Measurements from ENCODE around the gene ERGIC2. TPM values are rescaled to one million over a fixed set of nuclear protein-coding genes. Genes with fewer than 3 reads are reported as not detected.

The ERGIC2 gene
- total and polyA plus RNA-seq, 2 of the 13 experiments (the other 11 are each of a cell fraction or from before 2014, with no cell fraction given), result 32.6 to 73.5 TPM

DNA sequence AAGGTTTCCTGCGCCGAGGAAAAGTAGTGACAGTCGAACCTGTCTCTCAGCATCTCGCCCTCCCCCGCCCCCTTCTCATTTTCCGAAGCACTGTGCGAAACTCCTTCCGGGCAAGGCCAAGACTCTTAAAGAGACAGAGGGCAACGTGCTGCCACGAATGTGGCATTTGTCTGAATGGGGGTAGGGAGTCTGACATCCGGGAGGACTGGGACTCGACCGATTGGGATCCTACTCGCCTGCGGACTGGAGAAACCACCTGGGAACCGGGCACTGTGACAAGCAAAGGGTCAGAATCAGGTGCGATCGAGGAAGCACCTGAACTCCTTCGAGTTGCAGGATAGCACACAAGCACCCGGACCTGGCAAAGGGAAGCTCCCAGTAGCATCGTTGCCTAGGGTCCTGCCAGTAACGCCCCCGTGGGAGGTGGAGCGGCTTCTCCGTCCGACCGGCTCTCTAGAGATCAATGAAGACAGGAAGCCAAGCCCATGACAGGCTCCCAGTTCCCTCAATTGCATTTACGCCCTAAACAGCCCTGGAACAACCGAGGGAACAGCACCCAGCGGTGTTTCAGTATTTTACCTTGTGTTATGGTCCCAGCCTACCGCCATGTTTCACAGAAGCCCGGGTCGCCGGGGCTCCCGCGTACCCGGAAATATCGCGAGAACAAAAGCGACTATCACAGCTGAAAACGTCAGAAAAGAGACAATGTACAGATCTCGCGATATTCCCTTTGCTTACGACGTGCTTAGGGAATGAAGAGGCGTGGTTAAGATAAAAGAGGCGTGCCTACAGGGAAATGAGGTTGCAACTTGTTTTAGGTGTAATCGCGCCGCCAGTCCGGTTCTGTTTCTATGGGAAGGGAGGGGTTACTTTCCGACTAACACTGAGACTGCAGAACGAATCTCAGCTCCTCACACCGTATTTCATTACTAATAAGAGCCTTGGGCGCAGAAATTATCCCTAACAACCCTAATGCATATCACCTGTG lies at the start of gene ERGIC2 (continued):
- TF ChIP-seq, protein P1, sequence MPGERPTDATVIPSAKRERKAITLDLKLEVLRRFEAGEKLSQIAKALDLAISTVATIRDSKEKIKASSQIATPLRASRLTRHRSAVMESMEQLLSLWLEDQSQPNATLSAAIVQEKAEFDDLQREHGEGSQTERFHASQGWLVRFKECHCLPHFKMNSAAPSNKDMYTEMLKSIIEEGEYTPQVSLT (CRISPR knock-in tag; IDR thresholded peaks at IDR 0.05; ENCODE audit: borderline replicate concordance, low read depth), result no peak
- TF ChIP-seq ZSCAN25 (CRISPR knock-in tag; IDR thresholded peaks at IDR 0.05), result no peak
- TF ChIP-seq YEATS4 (CRISPR knock-in tag; IDR thresholded peaks at IDR 0.05; ENCODE audit: borderline replicate concordance), result 0 out of 2 replicates have a peak, but pooled peaks have one; percentile 40
- peak; percentile 74; the same call in 1 of the 2 replicates for TF ChIP-seq ZNF598 (CRISPR knock-in tag; IDR thresholded peaks at IDR 0.05; ENCODE audit: borderline replicate concordance)
- no peak for TF ChIP-seq HOXA7 (CRISPR knock-in tag; IDR thresholded peaks at IDR 0.05)
- 0 out of 2 replicates have a peak, but pooled peaks have one; percentile 24 for TF ChIP-seq SMAD3 (CRISPR knock-in tag; IDR thresholded peaks at IDR 0.05)
- TF ChIP-seq, protein P2, sequence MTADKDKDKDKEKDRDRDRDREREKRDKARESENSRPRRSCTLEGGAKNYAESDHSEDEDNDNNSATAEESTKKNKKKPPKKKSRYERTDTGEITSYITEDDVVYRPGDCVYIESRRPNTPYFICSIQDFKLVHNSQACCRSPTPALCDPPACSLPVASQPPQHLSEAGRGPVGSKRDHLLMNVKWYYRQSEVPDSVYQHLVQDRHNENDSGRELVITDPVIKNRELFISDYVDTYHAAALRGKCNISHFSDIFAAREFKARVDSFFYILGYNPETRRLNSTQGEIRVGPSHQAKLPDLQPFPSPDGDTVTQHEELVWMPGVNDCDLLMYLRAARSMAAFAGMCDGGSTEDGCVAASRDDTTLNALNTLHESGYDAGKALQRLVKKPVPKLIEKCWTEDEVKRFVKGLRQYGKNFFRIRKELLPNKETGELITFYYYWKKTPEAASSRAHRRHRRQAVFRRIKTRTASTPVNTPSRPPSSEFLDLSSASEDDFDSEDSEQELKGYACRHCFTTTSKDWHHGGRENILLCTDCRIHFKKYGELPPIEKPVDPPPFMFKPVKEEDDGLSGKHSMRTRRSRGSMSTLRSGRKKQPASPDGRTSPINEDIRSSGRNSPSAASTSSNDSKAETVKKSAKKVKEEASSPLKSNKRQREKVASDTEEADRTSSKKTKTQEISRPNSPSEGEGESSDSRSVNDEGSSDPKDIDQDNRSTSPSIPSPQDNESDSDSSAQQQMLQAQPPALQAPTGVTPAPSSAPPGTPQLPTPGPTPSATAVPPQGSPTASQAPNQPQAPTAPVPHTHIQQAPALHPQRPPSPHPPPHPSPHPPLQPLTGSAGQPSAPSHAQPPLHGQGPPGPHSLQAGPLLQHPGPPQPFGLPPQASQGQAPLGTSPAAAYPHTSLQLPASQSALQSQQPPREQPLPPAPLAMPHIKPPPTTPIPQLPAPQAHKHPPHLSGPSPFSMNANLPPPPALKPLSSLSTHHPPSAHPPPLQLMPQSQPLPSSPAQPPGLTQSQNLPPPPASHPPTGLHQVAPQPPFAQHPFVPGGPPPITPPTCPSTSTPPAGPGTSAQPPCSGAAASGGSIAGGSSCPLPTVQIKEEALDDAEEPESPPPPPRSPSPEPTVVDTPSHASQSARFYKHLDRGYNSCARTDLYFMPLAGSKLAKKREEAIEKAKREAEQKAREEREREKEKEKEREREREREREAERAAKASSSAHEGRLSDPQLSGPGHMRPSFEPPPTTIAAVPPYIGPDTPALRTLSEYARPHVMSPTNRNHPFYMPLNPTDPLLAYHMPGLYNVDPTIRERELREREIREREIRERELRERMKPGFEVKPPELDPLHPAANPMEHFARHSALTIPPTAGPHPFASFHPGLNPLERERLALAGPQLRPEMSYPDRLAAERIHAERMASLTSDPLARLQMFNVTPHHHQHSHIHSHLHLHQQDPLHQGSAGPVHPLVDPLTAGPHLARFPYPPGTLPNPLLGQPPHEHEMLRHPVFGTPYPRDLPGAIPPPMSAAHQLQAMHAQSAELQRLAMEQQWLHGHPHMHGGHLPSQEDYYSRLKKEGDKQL (CRISPR knock-in tag; IDR thresholded peaks at IDR 0.05; ENCODE audit: low read depth), result no peak
- peak; percentile 14; the same call in 1 of the 2 replicates for TF ChIP-seq ZNF292 (CRISPR knock-in tag; IDR thresholded peaks at IDR 0.05; ENCODE audit: borderline replicate concordance, low read depth)
- TF ChIP-seq CBX2 (IDR thresholded peaks at IDR 0.05; ENCODE audit: low read depth, low read length), result no peak
- no peak for TF ChIP-seq CBX2 (CRISPR knock-in tag; IDR thresholded peaks at IDR 0.05; ENCODE audit: low read depth)
- TF ChIP-seq, protein P3, sequence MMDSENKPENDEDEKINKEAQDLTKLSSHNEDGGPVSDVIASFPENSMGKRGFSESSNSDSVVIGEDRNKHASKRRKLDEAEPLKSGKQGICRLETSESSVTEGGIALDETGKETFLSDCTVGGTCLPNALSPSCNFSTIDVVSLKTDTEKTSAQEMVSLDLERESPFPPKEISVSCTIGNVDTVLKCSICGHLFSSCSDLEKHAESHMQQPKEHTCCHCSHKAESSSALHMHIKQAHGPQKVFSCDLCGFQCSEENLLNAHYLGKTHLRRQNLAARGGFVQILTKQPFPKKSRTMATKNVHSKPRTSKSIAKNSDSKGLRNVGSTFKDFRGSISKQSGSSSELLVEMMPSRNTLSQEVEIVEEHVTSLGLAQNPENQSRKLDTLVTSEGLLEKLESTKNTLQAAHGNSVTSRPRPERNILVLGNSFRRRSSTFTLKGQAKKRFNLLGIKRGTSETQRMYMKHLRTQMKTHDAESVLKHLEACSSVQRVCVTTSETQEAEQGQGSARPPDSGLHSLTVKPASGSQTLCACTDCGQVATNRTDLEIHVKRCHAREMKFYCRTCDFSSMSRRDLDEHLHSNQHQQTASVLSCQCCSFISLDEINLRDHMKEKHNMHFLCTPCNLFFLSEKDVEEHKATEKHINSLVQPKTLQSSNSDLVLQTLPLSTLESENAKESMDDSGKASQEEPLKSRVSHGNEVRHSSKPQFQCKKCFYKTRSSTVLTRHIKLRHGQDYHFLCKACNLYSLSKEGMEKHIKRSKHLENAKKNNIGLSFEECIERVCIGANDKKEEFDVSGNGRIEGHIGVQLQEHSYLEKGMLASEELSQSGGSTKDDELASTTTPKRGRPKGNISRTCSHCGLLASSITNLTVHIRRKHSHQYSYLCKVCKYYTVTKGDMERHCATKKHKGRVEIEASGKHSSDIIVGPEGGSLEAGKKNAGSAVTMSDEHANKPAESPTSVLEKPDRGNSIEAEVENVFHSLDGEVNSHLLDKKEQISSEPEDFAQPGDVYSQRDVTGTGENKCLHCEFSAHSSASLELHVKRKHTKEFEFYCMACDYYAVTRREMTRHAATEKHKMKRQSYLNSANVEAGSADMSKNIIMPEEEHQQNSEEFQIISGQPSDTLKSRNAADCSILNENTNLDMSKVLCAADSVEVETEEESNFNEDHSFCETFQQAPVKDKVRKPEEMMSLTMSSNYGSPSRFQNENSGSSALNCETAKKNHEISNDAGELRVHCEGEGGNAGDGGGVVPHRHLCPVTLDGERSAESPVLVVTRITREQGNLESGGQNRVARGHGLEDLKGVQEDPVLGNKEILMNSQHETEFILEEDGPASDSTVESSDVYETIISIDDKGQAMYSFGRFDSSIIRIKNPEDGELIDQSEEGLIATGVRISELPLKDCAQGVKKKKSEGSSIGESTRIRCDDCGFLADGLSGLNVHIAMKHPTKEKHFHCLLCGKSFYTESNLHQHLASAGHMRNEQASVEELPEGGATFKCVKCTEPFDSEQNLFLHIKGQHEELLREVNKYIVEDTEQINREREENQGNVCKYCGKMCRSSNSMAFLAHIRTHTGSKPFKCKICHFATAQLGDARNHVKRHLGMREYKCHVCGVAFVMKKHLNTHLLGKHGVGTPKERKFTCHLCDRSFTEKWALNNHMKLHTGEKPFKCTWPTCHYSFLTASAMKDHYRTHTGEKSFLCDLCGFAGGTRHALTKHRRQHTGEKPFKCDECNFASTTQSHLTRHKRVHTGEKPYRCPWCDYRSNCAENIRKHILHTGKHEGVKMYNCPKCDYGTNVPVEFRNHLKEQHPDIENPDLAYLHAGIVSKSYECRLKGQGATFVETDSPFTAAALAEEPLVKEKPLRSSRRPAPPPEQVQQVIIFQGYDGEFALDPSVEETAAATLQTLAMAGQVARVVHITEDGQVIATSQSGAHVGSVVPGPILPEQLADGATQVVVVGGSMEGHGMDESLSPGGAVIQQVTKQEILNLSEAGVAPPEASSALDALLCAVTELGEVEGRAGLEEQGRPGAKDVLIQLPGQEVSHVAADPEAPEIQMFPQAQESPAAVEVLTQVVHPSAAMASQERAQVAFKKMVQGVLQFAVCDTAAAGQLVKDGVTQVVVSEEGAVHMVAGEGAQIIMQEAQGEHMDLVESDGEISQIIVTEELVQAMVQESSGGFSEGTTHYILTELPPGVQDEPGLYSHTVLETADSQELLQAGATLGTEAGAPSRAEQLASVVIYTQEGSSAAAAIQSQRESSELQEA (CRISPR knock-in tag; IDR thresholded peaks at IDR 0.05; ENCODE audit: not compliant biosample characterization), result peak; percentile 20
- no peak for TF ChIP-seq ZNF557 (CRISPR knock-in tag; IDR thresholded peaks at IDR 0.05)
- peak; percentile 72; the same call in 1 of the 2 replicates for TF ChIP-seq ZNF501 (CRISPR knock-in tag; IDR thresholded peaks at IDR 0.05)
- TF ChIP-seq HIVEP1 (CRISPR knock-in tag; IDR thresholded peaks at IDR 0.05), result 0 out of 2 replicates have a peak, but pooled peaks have one; percentile 40

Measured in HepG2 (cell line).